Neural cell (in vitro differentiated cells): ENCODE measurements around the gene DDX18. TPM values are rescaled to one million over a fixed set of nuclear protein-coding genes. Genes with fewer than 3 reads are reported as not detected.

ENCODE experiments used
- polyA plus RNA-seq: library from polyadenylated mRNA; depleted of rRNA; stranded (reverse); fragments of >200 nt; gene quantifications from 2 replicates; pipeline ENCODE4 v1.2.3, GENCODE V29; 2014

The DDX18 gene
- polyA plus RNA-seq, 1 donor from 2014 or later = 85.3 TPM

Other genes starting within 250 kb of the DDX18 start
- 98.4 and 112 TPM in 2 replicates for gene CCDC93, start 199.4 kb downstream of the DDX18 start, polyA plus RNA-seq